Cardiac fibroblast (primary cell): ENCODE results near the gene LDLRAD3.
A peak's percentile ranks its signal among the peaks of the same experiment; 100 is the strongest.

Experiments
- DNase-seq, 2 donors: peaks; one replicate each; pipeline versions ENCODE4 v3.0.0 to v3.0.0-alpha.2; 2010; ENCODE audit warnings: low read depth in 2 of 2
- H3K4me3 ChIP-seq, 2 donors: replicated peaks in 1 of 2; 1 replicate in 1 of 2; 2 replicates in 1 of 2; pipeline ENCODE4 v1.5.1; 2011; ENCODE audit warnings: low read depth in 2 of 2, low read length in 2 of 2, mild to moderate bottlenecking in 2 of 2, moderate library complexity in 1 of 2
- CTCF ChIP-seq: IDR thresholded peaks from one replicate; pipeline ENCODE4 v1.5.1; 2011; ENCODE audit warnings: low read depth, mild to moderate bottlenecking, low read length, inconsistent platforms

LDLRAD3 gene

GRCh38 chr11:36070954-36071330 lies 127.1 kb downstream of the LDLRAD3 start:
- TF ChIP-seq CTCF, result no peak
- DNase-seq, result no peak
- H3K4me3 ChIP-seq, result no peak overlapping the region

- H3K4me3 ChIP-seq, result no peak overlapping the region
- TF ChIP-seq CTCF, result no peak
- DNase-seq, result no peak
Measured at GRCh38 chr11:36071917-36072500, 128.1 kb downstream of the LDLRAD3 start.

- no peak overlapping the region for H3K4me3 ChIP-seq
- peak; percentile 90 to 91 for DNase-seq
- no peak for TF ChIP-seq CTCF
Measured at GRCh38 chr11:36073411-36074203, 129.7 kb downstream of the LDLRAD3 start.

GRCh38 chr11:36074941-36075431 lies 131.1 kb downstream of the LDLRAD3 start:
- peak; percentile 86 to 90 for DNase-seq
- H3K4me3 ChIP-seq, result no peak overlapping the region
- no peak for TF ChIP-seq CTCF

- TF ChIP-seq CTCF, result no peak
- H3K4me3 ChIP-seq, result no peak overlapping the region
- DNase-seq, result no peak
Measured at GRCh38 chr11:36077368-36077767, 133.5 kb downstream of the LDLRAD3 start.

- TF ChIP-seq CTCF, result no peak
- no peak overlapping the region for H3K4me3 ChIP-seq
- peak in 1 of 2 donors; percentile 89 for DNase-seq
Measured at GRCh38 chr11:36077886-36078685, 134.2 kb downstream of the LDLRAD3 start.
